K562 (cell line): ENCODE data around the gene FNDC1. TPM values are rescaled to one million over a fixed set of nuclear protein-coding genes. Genes with fewer than 3 reads are reported as not detected.

ENCODE experiments used
- COPS2 ChIP-seq: fragments of 450-650 bp; conservative IDR thresholded peaks from 2 replicates; pipeline ENCODE4 v1.6.1; 2016; ENCODE audit warnings: mild to moderate bottlenecking, moderate library complexity
- ESRRA ChIP-seq: fragments of 450-650 bp; IDR thresholded peaks from 2 replicates; pipeline ENCODE4 v1.6.1; 2014; ENCODE audit warnings: low read depth, mild to moderate bottlenecking, moderate library complexity, borderline replicate concordance
- HNRNPL ChIP-seq: fragments of 200-400 bp; formaldehyde crosslinking; IDR thresholded peaks from 2 replicates; pipeline ENCODE4 v1.6.1; 2017; ENCODE audit warnings: low read depth, mild to moderate bottlenecking, low read length
- KLF6 ChIP-seq: fragments of 250-450 bp; sonication (Bioruptor Pico); IDR thresholded peaks from 2 replicates; pipeline ENCODE4 v1.4.0; 2020; ENCODE audit warnings: mild to moderate bottlenecking, moderate library complexity, borderline replicate concordance
- MTA1 ChIP-seq: fragments of 450-650 bp; IDR thresholded peaks from 2 replicates; pipeline ENCODE4 v1.6.1; 2017; ENCODE audit warnings: borderline replicate concordance
- NCOA6 ChIP-seq: fragments of 450-650 bp; IDR thresholded peaks from 2 replicates; pipeline ENCODE4 v1.6.1; 2017; ENCODE audit warnings: mild to moderate bottlenecking
- NCOR1 ChIP-seq: fragments of 450-650 bp; IDR thresholded peaks from 2 replicates; pipeline ENCODE4 v1.6.1; 2016; ENCODE audit warnings: mild to moderate bottlenecking, moderate library complexity
- PTTG1 ChIP-seq: fragments of 450-650 bp; IDR thresholded peaks from 2 replicates; pipeline ENCODE4 v1.6.1; 2016; ENCODE audit warnings: low read depth, mild to moderate bottlenecking, missing genetic modification characterization, missing compliant biosample characterization
- RBM34 ChIP-seq: fragments of 200-400 bp; formaldehyde crosslinking; IDR thresholded peaks from 2 replicates; pipeline ENCODE4 v1.6.1; 2018; ENCODE audit warnings: low read length, borderline replicate concordance; ENCODE audit not compliant: insufficient read depth
- SIRT6 ChIP-seq: IDR thresholded peaks from one replicate; pipeline ENCODE4 v1.6.1; 2012; ENCODE audit warnings: low read depth, mild to moderate bottlenecking, control low read depth, inconsistent platforms, low read length, moderate library complexity
- SMAD3 ChIP-seq: fragments of 450-650 bp; formaldehyde crosslinking; conservative IDR thresholded peaks from 2 replicates; pipeline ENCODE4 v1.4.0; 2020; ENCODE audit warnings: mild to moderate bottlenecking
- SRF ChIP-seq, 2 experiments: fragments of 250-450, 450-650 bp in 1 of 2; sonication (Bioruptor Pico) in 1 of 2; sonication (generic) in 1 of 2; formaldehyde crosslinking; IDR thresholded peaks; 2 replicates each; pipeline versions ENCODE4 v1.5.0 to v1.5.1; 2020 to 2022; ENCODE audit warnings: mild to moderate bottlenecking in 1 of 2, missing genetic modification reagents in 1 of 2
- TAF9B ChIP-seq: fragments of 450-650 bp; IDR thresholded peaks from 2 replicates; pipeline ENCODE4 v1.6.1; 2018; ENCODE audit warnings: mild to moderate bottlenecking; ENCODE audit not compliant: partially characterized antibody
- TEAD1 ChIP-seq, 2 experiments: fragments of 450-650 bp in 1 of 2; sonication (generic) in 1 of 2; formaldehyde crosslinking; IDR thresholded peaks; 2 replicates each; pipeline versions ENCODE4 v1.4.0 to v1.8.0; 2020 to 2022; ENCODE audit warnings: mild to moderate bottlenecking in 2 of 2, missing genetic modification reagents in 1 of 2
- ZEB2 ChIP-seq: fragments of 450-650 bp; IDR thresholded peaks from 2 replicates; pipeline ENCODE4 v1.6.1; 2016
- ZNF12 ChIP-seq: sonication (generic); formaldehyde crosslinking; IDR thresholded peaks from 2 replicates; pipeline ENCODE4 v1.4.0; 2020; ENCODE audit warnings: mild to moderate bottlenecking, missing genetic modification reagents
- ZSCAN29 ChIP-seq: fragments of 450-650 bp; IDR thresholded peaks from 2 replicates; pipeline ENCODE4 v1.6.1; 2017
- polyA plus RNA-seq, 8 experiments: library from polyadenylated mRNA; depleted of rRNA in 4 of 8; stranded (reverse) in 5 of 8; unstranded in 3 of 8; fragments of >200 nt; fragmentation: Nextera tagmentation in 2 of 8; fragmentation: Illumina TruSeq in 1 of 8; extraction: Ambion mirVana in 2 of 8; extraction: Trizol in 1 of 8; gene quantifications; 2 replicates each; pipeline versions ENCODE4 v1.2.1 to v1.2.3, GENCODE V29; 2011 to 2014; ENCODE audit warnings: inconsistent platforms in 1 of 8, missing spikeins in 1 of 8
- total RNA-seq, 7 experiments: library from RNA; depleted of rRNA in 6 of 7; stranded (reverse); fragments of >200 nt in 6 of 7; fragmentation: Illumina TruSeq in 2 of 7; extraction: Trizol in 2 of 7; gene quantifications; 2 replicates each; pipeline versions ENCODE4 v1.2.1 to v1.2.3, GENCODE V29; 2011 to 2021; ENCODE audit warnings: low replicate concordance in 1 of 7
- TF ChIP-seq, protein P1 (sequence below): sonication (generic); formaldehyde crosslinking; IDR thresholded peaks from 2 replicates; pipeline ENCODE4 v1.4.0; 2020; ENCODE audit warnings: mild to moderate bottlenecking, missing genetic modification reagents
- TF ChIP-seq, protein P2 (sequence below): fragments of 450-650 bp; conservative IDR thresholded peaks from 2 replicates; pipeline ENCODE4 v1.6.1; 2016; ENCODE audit warnings: missing genetic modification characterization, low read depth, mild to moderate bottlenecking, control low read depth, missing compliant biosample characterization
- TF ChIP-seq, protein P3 (sequence below): fragments of 450-650 bp; formaldehyde crosslinking; IDR thresholded peaks from 2 replicates; pipeline ENCODE4 v1.4.0; 2020; ENCODE audit warnings: mild to moderate bottlenecking
- TF ChIP-seq, protein P4 (sequence below): fragments of 450-650 bp; formaldehyde crosslinking; IDR thresholded peaks from 2 replicates; pipeline ENCODE4 v1.4.0; 2020; ENCODE audit warnings: mild to moderate bottlenecking, moderate library complexity
- TF ChIP-seq, protein P5 (sequence below): sonication (generic); formaldehyde crosslinking; IDR thresholded peaks from 2 replicates; pipeline ENCODE4 v1.8.1; 2023; ENCODE audit warnings: mild to moderate bottlenecking, missing genetic modification reagents

Gene FNDC1
- total and polyA plus RNA-seq, 9 of the 15 experiments (the other 6 are each of a cell fraction or from before 2014, with no cell fraction given): not detected

DNA sequence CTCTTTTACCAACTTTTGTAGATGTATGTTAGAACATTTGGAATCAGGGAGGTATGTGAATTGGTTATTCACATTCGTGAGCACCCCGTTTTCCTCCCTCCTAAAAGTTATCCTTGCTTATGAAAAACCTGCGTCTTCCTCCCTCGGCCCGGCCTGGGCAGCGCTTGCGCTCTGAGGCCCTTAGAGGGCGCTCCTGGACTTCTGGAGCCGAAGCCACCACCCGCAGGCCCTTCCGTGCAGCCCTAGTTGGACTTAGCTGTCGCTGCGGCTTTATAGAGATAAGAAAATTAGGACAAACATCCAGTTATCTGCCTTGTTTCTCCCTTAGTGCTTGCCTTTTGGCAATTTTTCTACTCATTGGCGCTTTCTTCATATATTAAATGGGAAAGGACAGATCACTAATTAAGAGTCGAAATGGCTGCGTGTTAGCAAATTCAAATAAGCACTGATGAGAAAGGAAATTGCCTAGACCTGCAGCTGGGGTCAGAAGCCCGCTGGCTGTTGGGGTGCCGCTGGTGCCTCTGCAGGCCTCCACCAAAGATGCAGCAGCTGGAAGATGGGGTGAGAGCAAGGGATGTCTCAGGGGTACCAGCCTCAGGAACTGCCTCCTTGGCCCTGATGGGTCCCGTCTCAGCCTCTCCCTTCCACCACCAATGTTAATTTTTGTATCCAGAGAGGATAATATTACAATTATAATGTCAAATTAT is 5.2 kb downstream of the FNDC1 start (continued):
- TF ChIP-seq, protein P1, sequence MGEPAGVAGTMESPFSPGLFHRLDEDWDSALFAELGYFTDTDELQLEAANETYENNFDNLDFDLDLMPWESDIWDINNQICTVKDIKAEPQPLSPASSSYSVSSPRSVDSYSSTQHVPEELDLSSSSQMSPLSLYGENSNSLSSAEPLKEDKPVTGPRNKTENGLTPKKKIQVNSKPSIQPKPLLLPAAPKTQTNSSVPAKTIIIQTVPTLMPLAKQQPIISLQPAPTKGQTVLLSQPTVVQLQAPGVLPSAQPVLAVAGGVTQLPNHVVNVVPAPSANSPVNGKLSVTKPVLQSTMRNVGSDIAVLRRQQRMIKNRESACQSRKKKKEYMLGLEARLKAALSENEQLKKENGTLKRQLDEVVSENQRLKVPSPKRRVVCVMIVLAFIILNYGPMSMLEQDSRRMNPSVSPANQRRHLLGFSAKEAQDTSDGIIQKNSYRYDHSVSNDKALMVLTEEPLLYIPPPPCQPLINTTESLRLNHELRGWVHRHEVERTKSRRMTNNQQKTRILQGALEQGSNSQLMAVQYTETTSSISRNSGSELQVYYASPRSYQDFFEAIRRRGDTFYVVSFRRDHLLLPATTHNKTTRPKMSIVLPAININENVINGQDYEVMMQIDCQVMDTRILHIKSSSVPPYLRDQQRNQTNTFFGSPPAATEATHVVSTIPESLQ (CRISPR knock-in tag): no peak
- TF ChIP-seq, protein P2, sequence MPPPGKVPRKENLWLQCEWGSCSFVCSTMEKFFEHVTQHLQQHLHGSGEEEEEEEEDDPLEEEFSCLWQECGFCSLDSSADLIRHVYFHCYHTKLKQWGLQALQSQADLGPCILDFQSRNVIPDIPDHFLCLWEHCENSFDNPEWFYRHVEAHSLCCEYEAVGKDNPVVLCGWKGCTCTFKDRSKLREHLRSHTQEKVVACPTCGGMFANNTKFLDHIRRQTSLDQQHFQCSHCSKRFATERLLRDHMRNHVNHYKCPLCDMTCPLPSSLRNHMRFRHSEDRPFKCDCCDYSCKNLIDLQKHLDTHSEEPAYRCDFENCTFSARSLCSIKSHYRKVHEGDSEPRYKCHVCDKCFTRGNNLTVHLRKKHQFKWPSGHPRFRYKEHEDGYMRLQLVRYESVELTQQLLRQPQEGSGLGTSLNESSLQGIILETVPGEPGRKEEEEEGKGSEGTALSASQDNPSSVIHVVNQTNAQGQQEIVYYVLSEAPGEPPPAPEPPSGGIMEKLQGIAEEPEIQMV: no peak
- no peak for TF ChIP-seq KLF6 (CRISPR knock-in tag)
- no peak for TF ChIP-seq HNRNPL
- TF ChIP-seq, protein P3, sequence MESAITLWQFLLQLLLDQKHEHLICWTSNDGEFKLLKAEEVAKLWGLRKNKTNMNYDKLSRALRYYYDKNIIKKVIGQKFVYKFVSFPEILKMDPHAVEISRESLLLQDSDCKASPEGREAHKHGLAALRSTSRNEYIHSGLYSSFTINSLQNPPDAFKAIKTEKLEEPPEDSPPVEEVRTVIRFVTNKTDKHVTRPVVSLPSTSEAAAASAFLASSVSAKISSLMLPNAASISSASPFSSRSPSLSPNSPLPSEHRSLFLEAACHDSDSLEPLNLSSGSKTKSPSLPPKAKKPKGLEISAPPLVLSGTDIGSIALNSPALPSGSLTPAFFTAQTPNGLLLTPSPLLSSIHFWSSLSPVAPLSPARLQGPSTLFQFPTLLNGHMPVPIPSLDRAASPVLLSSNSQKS (CRISPR knock-in tag): no peak
- no peak for TF ChIP-seq SMAD3 (CRISPR knock-in tag)
- no peak for TF ChIP-seq TAF9B
- no peak for TF ChIP-seq SRF (CRISPR knock-in tag; IDR thresholded peaks at IDR 0.05)
- no peak for TF ChIP-seq ZEB2
- no peak for TF ChIP-seq RBM34
- TF ChIP-seq NCOR1: no peak
- TF ChIP-seq NCOA6: no peak
- TF ChIP-seq, protein P4, sequence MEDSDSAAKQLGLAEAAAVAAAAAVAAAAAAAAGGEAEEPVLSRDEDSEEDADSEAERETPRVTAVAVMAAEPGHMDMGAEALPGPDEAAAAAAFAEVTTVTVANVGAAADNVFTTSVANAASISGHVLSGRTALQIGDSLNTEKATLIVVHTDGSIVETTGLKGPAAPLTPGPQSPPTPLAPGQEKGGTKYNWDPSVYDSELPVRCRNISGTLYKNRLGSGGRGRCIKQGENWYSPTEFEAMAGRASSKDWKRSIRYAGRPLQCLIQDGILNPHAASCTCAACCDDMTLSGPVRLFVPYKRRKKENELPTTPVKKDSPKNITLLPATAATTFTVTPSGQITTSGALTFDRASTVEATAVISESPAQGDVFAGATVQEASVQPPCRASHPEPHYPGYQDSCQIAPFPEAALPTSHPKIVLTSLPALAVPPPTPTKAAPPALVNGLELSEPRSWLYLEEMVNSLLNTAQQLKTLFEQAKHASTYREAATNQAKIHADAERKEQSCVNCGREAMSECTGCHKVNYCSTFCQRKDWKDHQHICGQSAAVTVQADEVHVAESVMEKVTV: peak; percentile 92
- TF ChIP-seq, protein P5, sequence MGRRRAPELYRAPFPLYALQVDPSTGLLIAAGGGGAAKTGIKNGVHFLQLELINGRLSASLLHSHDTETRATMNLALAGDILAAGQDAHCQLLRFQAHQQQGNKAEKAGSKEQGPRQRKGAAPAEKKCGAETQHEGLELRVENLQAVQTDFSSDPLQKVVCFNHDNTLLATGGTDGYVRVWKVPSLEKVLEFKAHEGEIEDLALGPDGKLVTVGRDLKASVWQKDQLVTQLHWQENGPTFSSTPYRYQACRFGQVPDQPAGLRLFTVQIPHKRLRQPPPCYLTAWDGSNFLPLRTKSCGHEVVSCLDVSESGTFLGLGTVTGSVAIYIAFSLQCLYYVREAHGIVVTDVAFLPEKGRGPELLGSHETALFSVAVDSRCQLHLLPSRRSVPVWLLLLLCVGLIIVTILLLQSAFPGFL (CRISPR knock-in tag): no peak
- TF ChIP-seq ESRRA: peak; percentile 18; the same call in 1 of the 2 replicates
- TF ChIP-seq COPS2: no peak
- no peak for TF ChIP-seq PTTG1 (tag)
- no peak for TF ChIP-seq ZSCAN29
- no peak for TF ChIP-seq MTA1
- peak; percentile 64; the same call in 1 of the 2 replicates for TF ChIP-seq ZNF12 (CRISPR knock-in tag)
- TF ChIP-seq SIRT6: no peak
- TF ChIP-seq TEAD1 (CRISPR knock-in tag; IDR thresholded peaks at IDR 0.05): 0 out of 4 replicates have a peak, but pooled peaks of 1 of the 2 experiments have one; percentile 39
